ENCODE results near the gene UCMA.

Gene UCMA

DNA sequence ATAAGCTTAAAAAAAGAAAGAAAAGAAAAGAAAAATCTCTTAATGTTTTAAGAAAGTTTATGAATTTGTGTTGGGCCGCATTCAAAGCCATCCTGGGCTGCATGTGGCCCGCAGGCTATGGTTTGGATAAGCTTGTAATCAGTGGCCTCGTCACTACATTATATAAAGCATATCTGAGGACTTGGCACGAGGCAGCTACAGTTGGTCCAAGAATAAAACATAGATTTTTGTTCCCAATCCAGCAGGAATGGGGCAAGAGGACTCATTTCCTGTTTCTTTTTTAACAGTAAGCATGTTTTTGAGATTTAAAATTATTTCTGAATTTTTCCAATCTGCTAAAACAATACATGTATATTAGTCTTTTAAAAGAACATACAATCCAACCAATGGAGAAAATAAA lies 44.2 kb downstream of the UCMA start:
- H3K9me3 ChIP-seq (ENCODE audit: insufficient read depth, low read length) = no peaks in the 10 kb centered on the region
- no peaks in the 10 kb centered on the region for H3K4me1 ChIP-seq (ENCODE audit: low read length)
- no peaks in the 10 kb centered on the region for H3K79me2 ChIP-seq (ENCODE audit: low read length)
- peaks cover 33% of the 10 kb centered on the region for H3K36me3 ChIP-seq (replicated peaks; ENCODE audit: low read depth, low read length)
- H3K4me3 ChIP-seq (ENCODE audit: low read length) = no peak overlapping the region
- H3K27me3 ChIP-seq (ENCODE audit: low read depth, low read length) = no peaks in the 10 kb centered on the region
- H2AFZ ChIP-seq (ENCODE audit: low read depth, low read length) = no peak overlapping the region
- no peaks in the 10 kb centered on the region for H4K20me1 ChIP-seq (ENCODE audit: insufficient read depth, low read length)
- TF ChIP-seq EZH2phosphoT487 (IDR thresholded peaks at IDR 0.05; ENCODE audit: low read depth) = no peak
- TF ChIP-seq CTCF (IDR thresholded peaks at IDR 0.05; ENCODE audit: low read depth, low read length) = no peak
- H3K27ac ChIP-seq (ENCODE audit: low read length) = no peak overlapping the region
- no peak overlapping the region for H3K4me2 ChIP-seq (ENCODE audit: low read length)
- no peak overlapping the region for H3K9ac ChIP-seq (ENCODE audit: low read length)

- H3K9ac ChIP-seq (ENCODE audit: low read length) = no peak overlapping the region
- H3K36me3 ChIP-seq (replicated peaks; ENCODE audit: low read depth, low read length) = peaks cover 39% of the 10 kb centered on the region
- H3K4me1 ChIP-seq (ENCODE audit: low read length) = peaks cover 8% of the 10 kb centered on the region; the same call in 1 of the 2 replicates
- H3K27ac ChIP-seq (ENCODE audit: low read length) = no peak overlapping the region
- H3K4me2 ChIP-seq (ENCODE audit: low read length) = no peak overlapping the region
- no peaks in the 10 kb centered on the region for H3K9me3 ChIP-seq (ENCODE audit: insufficient read depth, low read length)
- no peak overlapping the region for H2AFZ ChIP-seq (ENCODE audit: low read depth, low read length)
- H3K4me3 ChIP-seq (ENCODE audit: low read length) = no peak overlapping the region
- TF ChIP-seq EZH2phosphoT487 (IDR thresholded peaks at IDR 0.05; ENCODE audit: low read depth) (no peak), CTCF (IDR thresholded peaks at IDR 0.05; ENCODE audit: low read depth, low read length) (no peak)
- no peaks in the 10 kb centered on the region for H3K27me3 ChIP-seq (ENCODE audit: low read depth, low read length)
- no peaks in the 10 kb centered on the region for H4K20me1 ChIP-seq (ENCODE audit: insufficient read depth, low read length)
- no peaks in the 10 kb centered on the region for H3K79me2 ChIP-seq (ENCODE audit: low read length)
These were observed 45.6 kb downstream of the UCMA start for GRCh38 chr10:13188593-13188992.

DNA sequence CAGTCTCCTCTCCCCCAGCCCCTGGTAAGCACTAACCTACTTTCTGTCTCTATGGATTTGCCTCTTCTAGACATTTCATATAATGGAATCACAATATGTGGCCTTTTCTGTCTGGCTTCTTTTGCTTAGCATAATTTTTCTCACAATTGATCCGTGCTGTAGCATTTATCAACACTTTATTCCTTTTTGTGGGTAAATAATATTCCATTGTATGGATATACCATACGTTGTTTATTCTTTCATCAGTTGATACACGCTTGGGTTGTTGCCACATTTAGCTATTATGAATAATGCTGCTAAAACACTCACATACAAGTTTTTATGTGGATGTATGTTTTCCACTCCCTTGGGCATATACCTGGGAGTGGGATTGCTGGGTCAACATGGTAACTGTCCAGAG lies 47.0 kb downstream of the UCMA start:
- Histone ChIP-seq H4K20me1 (ENCODE audit: insufficient read depth, low read length) (no peaks in the 10 kb centered on the region), H3K79me2 (ENCODE audit: low read length) (no peaks in the 10 kb centered on the region), H3K36me3 (replicated peaks; ENCODE audit: low read depth, low read length) (peaks cover 50% of the 10 kb centered on the region), H2AFZ (ENCODE audit: low read depth, low read length) (no peak overlapping the region), H3K9ac (ENCODE audit: low read length) (no peak overlapping the region), H3K4me3 (ENCODE audit: low read length) (no peak overlapping the region), H3K4me1 (ENCODE audit: low read length) (peaks cover 15% of the 10 kb centered on the region; the same call in 1 of the 2 replicates), H3K27me3 (ENCODE audit: low read depth, low read length) (no peaks in the 10 kb centered on the region), H3K9me3 (ENCODE audit: insufficient read depth, low read length) (no peaks in the 10 kb centered on the region), H3K27ac (ENCODE audit: low read length) (no peak overlapping the region), H3K4me2 (ENCODE audit: low read length) (no peak overlapping the region)
- TF ChIP-seq EZH2phosphoT487 (IDR thresholded peaks at IDR 0.05; ENCODE audit: low read depth) (no peak), CTCF (IDR thresholded peaks at IDR 0.05; ENCODE audit: low read depth, low read length) (no peak)

GRCh38 chr10:13184730-13185514 lies 49.3 kb downstream of the UCMA start:
- Histone ChIP-seq H3K4me1 (ENCODE audit: low read length) (peaks cover 15% of the 10 kb centered on the region; the same call in 1 of the 2 replicates), H2AFZ (ENCODE audit: low read depth, low read length) (no peak overlapping the region)
- no peak for TF ChIP-seq EZH2phosphoT487 (IDR thresholded peaks at IDR 0.05; ENCODE audit: low read depth)
- TF ChIP-seq CTCF (IDR thresholded peaks at IDR 0.05; ENCODE audit: low read depth, low read length) = no peak

More at GRCh38 chr10:13184730-13185514, 49.3 kb downstream of the UCMA start:
- no peak overlapping the region for H3K4me2 ChIP-seq (ENCODE audit: low read length)
- H3K9ac ChIP-seq (ENCODE audit: low read length) = no peak overlapping the region
- H3K27me3 ChIP-seq (ENCODE audit: low read depth, low read length) = no peaks in the 10 kb centered on the region
- no peaks in the 10 kb centered on the region for H4K20me1 ChIP-seq (ENCODE audit: insufficient read depth, low read length)
- peaks cover 58% of the 10 kb centered on the region for H3K36me3 ChIP-seq (replicated peaks; ENCODE audit: low read depth, low read length)
- H3K9me3 ChIP-seq (ENCODE audit: insufficient read depth, low read length) = no peaks in the 10 kb centered on the region
- no peaks in the 10 kb centered on the region for H3K79me2 ChIP-seq (ENCODE audit: low read length)
- no peak overlapping the region for H3K27ac ChIP-seq (ENCODE audit: low read length)
- no peak overlapping the region for H3K4me3 ChIP-seq (ENCODE audit: low read length)
